GM12865 (cell line): ENCODE data around the gene SCN8A.

Source experiments
- DNase-seq: peaks from one replicate; pipeline ENCODE4 v3.0.0; 2010; ENCODE audit warnings: low read depth
- H3K4me3 ChIP-seq: 2 replicates; pipeline ENCODE4 v1.5.1; 2011; ENCODE audit warnings: mild to moderate bottlenecking, low read depth, low read length, control low read depth
- CTCF ChIP-seq: IDR thresholded peaks from 2 replicates; pipeline ENCODE4 v1.5.1; 2011; ENCODE audit warnings: low read length, control low read depth, low read depth, inconsistent platforms; ENCODE audit not compliant: insufficient read depth; ENCODE audit errors: missing control alignments

Gene SCN8A

GRCh38 chr12:51722431-51722830, 131.4 kb downstream of the SCN8A start:
- H3K4me3 ChIP-seq, result no peak overlapping the region
- TF ChIP-seq CTCF, result no peak
- DNase-seq, result no peak

- TF ChIP-seq CTCF, result no peak
- H3K4me3 ChIP-seq, result no peak overlapping the region
- DNase-seq, result no peak
Observed at GRCh38 chr12:51726161-51726560, 135.1 kb downstream of the SCN8A start.

GRCh38 chr12:51726931-51727330, 135.9 kb downstream of the SCN8A start:
- no peak for TF ChIP-seq CTCF
- no peak for DNase-seq

GRCh38 chr12:51729331-51729730, 138.3 kb downstream of the SCN8A start:
- no peak overlapping the region for H3K4me3 ChIP-seq
- DNase-seq, result no peak
- no peak for TF ChIP-seq CTCF

More at GRCh38 chr12:51726931-51727330, 135.9 kb downstream of the SCN8A start:
- H3K4me3 ChIP-seq, result no peak overlapping the region

GRCh38 chr12:51730745-51731144, 139.7 kb downstream of the SCN8A start:
- no peak for DNase-seq
- TF ChIP-seq CTCF, result no peak
- H3K4me3 ChIP-seq, result no peak overlapping the region

- DNase-seq, result no peak
- H3K4me3 ChIP-seq, result no peak overlapping the region
- no peak for TF ChIP-seq CTCF
Observed at GRCh38 chr12:51740536-51740935, 149.5 kb downstream of the SCN8A start.

- DNase-seq, result no peak
- TF ChIP-seq CTCF, result no peak
- H3K4me3 ChIP-seq, result no peak overlapping the region
Observed at GRCh38 chr12:51744235-51744634, 153.2 kb downstream of the SCN8A start.
